ENCODE data around the gene SUN3.

DNA sequence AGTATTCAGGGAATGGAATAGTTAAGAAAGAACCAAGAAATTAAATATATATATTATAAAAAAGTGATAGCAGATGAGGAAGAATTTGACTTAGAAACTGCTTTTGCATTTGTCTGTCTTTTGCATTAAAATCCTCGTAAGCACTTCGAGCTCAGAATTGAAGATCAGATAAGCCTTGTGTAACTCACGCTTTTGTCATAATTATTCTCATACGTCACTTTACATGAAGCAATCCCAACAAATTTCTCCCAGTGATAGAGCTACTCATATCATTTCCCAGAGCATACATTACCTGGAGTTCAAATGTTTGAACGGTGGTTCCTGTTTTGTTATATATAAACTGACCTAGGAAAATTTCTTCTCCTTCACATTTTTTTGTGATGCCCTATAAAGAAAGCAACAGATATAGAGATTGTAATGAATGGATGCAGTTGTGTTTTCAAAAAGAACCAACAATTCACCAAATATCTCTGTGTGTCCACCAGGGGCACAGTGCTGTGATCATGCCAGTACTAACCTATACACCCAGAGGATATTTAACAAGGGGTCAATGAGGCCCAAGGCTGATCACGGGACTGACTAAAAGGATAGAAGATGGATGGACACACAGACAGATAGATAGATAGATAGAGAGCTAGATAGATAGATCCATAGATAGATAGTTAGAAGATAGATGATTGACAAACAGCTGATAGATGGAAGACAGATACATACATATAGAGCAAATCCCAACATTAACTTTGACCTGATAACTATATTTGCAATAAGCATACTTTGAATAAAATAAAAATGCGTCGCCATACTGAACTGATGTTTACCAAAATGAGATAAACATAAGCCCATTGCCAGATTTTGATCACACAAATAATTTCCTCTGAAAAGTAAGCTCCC lies 40.2 kb downstream of the SUN3 start:
- TF ChIP-seq, protein P1, sequence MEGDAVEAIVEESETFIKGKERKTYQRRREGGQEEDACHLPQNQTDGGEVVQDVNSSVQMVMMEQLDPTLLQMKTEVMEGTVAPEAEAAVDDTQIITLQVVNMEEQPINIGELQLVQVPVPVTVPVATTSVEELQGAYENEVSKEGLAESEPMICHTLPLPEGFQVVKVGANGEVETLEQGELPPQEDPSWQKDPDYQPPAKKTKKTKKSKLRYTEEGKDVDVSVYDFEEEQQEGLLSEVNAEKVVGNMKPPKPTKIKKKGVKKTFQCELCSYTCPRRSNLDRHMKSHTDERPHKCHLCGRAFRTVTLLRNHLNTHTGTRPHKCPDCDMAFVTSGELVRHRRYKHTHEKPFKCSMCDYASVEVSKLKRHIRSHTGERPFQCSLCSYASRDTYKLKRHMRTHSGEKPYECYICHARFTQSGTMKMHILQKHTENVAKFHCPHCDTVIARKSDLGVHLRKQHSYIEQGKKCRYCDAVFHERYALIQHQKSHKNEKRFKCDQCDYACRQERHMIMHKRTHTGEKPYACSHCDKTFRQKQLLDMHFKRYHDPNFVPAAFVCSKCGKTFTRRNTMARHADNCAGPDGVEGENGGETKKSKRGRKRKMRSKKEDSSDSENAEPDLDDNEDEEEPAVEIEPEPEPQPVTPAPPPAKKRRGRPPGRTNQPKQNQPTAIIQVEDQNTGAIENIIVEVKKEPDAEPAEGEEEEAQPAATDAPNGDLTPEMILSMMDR (IDR thresholded peaks at IDR 0.05) = no peak
- no peak for TF ChIP-seq POLR2A (IDR thresholded peaks at IDR 0.05)

Data from uterus (tissue), 2 donors.